Renal pelvis (tissue), 4 donors: ENCODE data around the gene KAT2B. TPM values are rescaled to one million over a fixed set of nuclear protein-coding genes. Genes with fewer than 3 reads are reported as not detected.

Experiments
- DNase-seq: peaks from one replicate; pipeline ENCODE4 v3.0.0-alpha.2; 2013
- polyA plus RNA-seq, 3 donors: library from polyadenylated mRNA; unstranded; fragments of 120-200 nt; gene quantifications; one replicate each; pipeline ENCODE4 v1.2.1, GENCODE V29; 2013; ENCODE audit not compliant: insufficient read length in 3 of 3

The KAT2B gene
- polyA plus RNA-seq, 3 donors = 23.1 to 33.5 (median 23.6) TPM

- DNase-seq = no peak
Measured at GRCh38 chr3:20064387-20064786, 24.1 kb downstream of the KAT2B start.

- no peak for DNase-seq
Measured at GRCh38 chr3:20064796-20065564, 24.7 kb downstream of the KAT2B start.

GRCh38 chr3:20066079-20066478 is 25.8 kb downstream of the KAT2B start:
- DNase-seq = no peak

GRCh38 chr3:20066850-20067617 is 26.8 kb downstream of the KAT2B start:
- DNase-seq = no peak

DNA sequence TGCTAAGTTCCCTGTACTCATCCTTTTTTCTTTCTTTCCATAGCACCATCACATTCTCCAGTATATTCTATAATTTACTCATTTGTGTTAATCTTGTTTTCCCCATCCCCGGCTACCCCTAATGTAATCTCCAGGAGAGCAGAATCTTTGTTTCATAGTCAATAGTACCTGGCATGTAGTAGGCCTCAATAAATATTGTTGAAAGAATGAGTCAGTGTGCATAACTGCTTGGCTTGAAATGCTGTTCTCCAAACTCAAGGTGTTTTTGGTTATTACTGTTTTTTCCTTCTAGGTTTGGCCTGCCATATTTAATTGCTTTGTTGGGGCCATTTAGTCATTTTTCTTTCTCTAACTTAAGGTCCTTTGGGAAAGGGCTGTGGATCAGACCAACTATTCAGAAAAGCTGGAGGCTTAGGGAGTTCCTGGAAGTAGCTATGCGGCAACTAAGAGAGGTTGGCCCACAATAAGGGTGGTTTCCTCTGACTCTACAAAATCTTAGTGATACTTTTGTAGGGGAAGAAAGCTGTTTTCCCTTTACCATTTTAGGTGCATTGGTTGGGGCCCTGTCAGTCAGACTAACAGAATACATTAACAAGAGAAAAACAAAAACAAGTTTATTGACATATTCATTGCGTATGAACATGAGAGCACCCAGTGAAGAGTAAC is 28.4 kb downstream of the KAT2B start:
- no peak for DNase-seq

GRCh38 chr3:20069178-20069532 is 28.9 kb downstream of the KAT2B start:
- no peak for DNase-seq

DNA sequence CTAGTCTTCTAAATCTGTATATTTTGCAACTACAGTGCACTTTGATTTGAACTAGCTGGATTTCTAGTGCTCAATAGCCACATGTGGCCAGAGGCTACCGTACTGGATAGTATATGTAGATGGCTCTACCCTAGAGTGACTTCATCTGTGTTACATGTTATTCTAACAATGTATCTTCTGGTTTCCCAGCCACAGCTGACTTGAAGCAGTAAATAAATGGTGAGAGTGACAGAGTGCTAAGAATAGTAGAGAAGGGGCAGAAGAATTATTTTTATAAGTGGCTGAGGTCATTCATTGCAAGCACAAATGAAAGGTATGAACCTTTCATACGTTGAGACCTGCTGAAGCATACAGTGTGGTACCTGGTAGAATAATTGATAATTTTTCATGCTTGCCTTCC is 30.9 kb downstream of the KAT2B start:
- DNase-seq = no peak

- DNase-seq = no peak
Measured at GRCh38 chr3:20072422-20072821, 32.2 kb downstream of the KAT2B start.

- DNase-seq = no peak
Measured at GRCh38 chr3:20073068-20073467, 32.8 kb downstream of the KAT2B start.

GRCh38 chr3:20073683-20074082 is 33.4 kb downstream of the KAT2B start:
- DNase-seq = no peak

- DNase-seq = no peak
Measured at GRCh38 chr3:20074226-20075063, 34.2 kb downstream of the KAT2B start.

DNA sequence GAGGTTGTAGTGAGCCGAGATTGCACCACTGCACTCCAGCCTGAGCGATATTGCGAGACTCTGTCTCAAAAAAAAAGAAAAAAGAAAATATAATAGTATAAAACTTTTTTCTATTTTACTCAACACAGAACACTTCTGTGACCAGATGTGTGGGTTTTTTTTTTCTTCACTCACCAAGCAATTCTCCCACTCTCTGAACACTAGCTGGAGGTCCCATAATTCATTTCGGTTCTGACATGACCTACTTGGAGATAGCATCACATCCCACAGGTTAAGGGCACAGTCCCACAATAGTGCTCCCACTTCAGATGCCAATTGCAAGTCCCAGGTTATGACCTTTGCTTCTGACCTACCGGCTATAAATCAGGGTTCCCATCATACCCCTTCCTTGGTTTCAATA is 35.0 kb downstream of the KAT2B start:
- DNase-seq = no peak

DNA sequence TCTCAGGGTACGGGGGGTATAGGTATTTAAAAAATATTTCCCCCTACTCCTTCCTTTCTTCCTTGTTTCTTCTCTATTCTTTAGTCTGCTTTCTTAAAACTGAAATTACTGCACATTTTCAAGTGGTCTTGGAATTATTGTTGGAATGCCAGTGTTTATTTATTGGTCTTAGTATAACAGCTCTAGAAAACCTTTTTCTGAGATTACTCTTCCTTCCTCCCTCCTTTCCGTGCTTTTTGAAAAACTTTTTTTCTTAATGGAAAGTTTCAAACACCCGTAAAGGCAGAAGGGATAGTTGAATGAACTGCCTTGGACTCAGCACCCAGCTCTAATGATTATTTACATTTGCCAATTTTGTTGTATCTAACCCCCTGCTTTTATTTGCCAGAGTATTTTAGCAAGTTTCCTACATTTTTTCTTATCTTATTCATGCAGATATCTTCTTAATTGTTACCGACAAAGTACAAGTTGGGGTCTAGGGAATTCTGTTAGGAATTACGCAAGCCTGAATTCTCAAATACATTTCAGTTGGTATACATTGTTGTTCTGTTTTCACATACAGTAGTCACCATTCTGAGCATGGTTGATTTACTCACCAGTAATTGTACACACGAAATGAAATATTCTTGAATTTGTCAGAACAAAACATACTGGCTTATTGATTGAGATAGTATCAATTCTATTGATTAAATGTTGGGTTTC is 36.2 kb downstream of the KAT2B start:
- DNase-seq = no peak

DNA sequence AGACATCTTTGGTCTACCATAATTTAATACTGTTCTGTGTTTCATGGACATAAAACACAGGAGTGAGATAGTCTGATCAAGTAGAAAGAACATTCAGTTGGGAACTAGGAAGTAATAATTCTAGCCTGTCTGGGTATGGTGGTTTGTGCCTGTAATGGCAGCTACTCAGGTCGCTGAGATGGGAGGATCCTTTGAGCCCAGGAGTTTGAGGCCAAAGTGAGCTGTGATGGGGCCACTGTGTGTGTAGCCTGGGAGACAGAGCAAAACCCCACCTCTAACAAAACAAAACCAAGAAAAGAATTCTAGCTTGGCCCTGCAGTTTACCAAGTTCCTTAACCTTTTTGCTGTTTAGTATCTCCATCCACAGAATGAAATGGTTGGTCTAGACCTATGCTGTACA is 36.8 kb downstream of the KAT2B start:
- no peak for DNase-seq

GRCh38 chr3:20078194-20078714 is 38.0 kb downstream of the KAT2B start:
- DNase-seq = no peak

DNA sequence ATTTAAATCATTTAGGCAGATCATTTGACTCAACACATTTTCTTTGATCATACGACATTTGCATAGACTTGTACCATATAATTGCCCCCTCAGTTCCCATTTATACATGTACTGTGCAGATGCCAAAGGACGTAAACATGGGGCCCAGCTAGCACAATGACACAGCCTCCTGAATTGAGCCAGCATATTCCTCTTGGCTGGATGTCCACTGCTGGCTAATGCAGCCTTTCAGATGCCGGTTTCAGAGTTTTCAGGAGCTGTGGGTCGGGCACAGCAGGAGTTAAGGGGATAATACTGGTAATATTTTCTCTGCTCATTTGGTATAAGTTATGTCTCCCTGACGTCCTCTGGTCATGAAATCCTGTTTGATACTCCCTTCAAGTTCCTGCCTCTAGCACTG is 39.4 kb downstream of the KAT2B start:
- no peak for DNase-seq

DNA sequence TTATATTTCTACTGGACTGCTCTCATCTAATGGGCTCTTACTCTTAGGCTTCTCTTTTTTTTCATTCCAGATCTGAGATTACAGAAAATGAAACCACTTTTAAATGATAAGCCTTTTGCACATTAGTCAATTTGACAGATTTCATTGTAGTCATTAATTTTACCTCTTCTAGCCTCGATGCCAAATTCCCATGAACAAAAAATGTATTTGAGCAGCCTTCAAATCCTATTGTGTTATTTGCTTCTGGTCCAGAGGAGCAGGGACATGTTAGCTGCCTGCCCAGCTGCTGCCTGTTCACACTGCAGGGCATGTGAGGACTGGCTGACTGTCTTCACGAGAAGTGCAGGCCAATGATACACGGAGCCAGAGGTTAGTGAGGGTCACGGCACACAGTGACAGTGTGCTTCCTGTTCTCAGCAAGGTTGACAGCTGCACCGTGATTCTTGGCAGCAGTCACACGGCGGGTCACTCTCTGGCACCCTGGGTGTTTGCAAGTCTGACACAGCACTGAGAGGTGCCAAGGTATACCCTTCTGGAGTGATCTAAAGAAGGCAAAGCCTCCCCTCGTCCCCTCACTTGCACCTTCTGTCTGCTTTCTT is 40.8 kb downstream of the KAT2B start:
- DNase-seq = peak; percentile 42

GRCh38 chr3:20083253-20083652 is 43.0 kb downstream of the KAT2B start:
- no peak for DNase-seq

DNA sequence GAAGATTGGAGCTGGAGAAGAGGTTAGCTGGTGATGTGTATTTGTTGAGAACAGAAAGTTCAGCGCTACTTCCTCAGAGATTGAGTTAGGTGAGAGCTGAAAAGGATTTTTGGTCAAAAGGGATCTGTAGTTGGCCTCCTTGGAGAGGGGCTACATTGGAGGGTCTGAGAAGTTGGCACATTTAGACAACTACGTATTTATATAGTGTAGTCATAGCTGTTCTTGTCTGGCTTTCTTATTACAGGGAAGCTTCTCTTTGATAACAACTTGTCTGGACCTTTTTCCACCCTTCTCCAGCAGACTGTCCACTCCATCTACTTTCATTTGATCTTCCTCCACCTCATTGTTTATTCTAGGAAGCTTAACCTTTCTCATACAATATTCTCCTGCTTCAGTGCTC is 43.7 kb downstream of the KAT2B start:
- DNase-seq = no peak

GRCh38 chr3:20091331-20092047 is 51.2 kb downstream of the KAT2B start:
- no peak for DNase-seq
